HFF-Myc (cell line): ENCODE measurements around the gene SEPTIN12.
"Not testable (repeated sequence)": the region's sequence is repeated elsewhere in the genome, so short reads cannot be mapped to it uniquely, and the experiment has no call there.

Source experiments
- DNase-seq: peaks from one replicate; pipeline ENCODE4 v3.0.0-alpha.2; 2011; ENCODE audit warnings: low read depth; ENCODE audit errors: extremely low read depth
- H3K4me3 ChIP-seq: replicated peaks from 2 replicates; pipeline ENCODE4 v1.5.1; 2011; ENCODE audit warnings: low read depth, mild to moderate bottlenecking, control low read depth, low read length
- CTCF ChIP-seq: IDR thresholded peaks from 2 replicates; pipeline ENCODE4 v1.5.1; 2012; ENCODE audit warnings: mild to moderate bottlenecking, low read depth, low read length, control low read depth; ENCODE audit errors: missing control alignments

The SEPTIN12 gene

GRCh38 chr16:4785758-4786433 is 2.2 kb downstream of the SEPTIN12 start:
- no peak for DNase-seq
- H3K4me3 ChIP-seq: no peak overlapping the region
- no peak for TF ChIP-seq CTCF

- H3K4me3 ChIP-seq, DNase-seq: not testable (repeated sequence)
Measured at GRCh38 chr16:4784444-4784987, 3.6 kb downstream of the SEPTIN12 start.

- H3K4me3 ChIP-seq: no peak overlapping the region
- TF ChIP-seq CTCF: no peak
- DNase-seq: no peak
Measured at GRCh38 chr16:4783951-4784336, 4.2 kb downstream of the SEPTIN12 start.

GRCh38 chr16:4783251-4783950 is 4.7 kb downstream of the SEPTIN12 start:
- TF ChIP-seq CTCF: no peak
- no peak overlapping the region for H3K4me3 ChIP-seq
- no peak for DNase-seq

GRCh38 chr16:4780235-4780634 is 7.9 kb downstream of the SEPTIN12 start:
- TF ChIP-seq CTCF: no peak
- no peak overlapping the region for H3K4me3 ChIP-seq
- no peak for DNase-seq

GRCh38 chr16:4778050-4778392 is 10.1 kb downstream of the SEPTIN12 start:
- DNase-seq: no peak
- no peak overlapping the region for H3K4me3 ChIP-seq
- no peak for TF ChIP-seq CTCF

GRCh38 chr16:4777339-4778049 is 10.7 kb downstream of the SEPTIN12 start:
- DNase-seq: no peak
- no peak for TF ChIP-seq CTCF
- H3K4me3 ChIP-seq: no peak overlapping the region
